NCI-H2081 (cell line): ENCODE results near the gene HILPDA.
"Not testable (repeated sequence)": the region's sequence is repeated elsewhere in the genome, so short reads cannot be mapped to it uniquely, and the experiment has no call there.

Source experiments
- DNase-seq, 2 experiments: peaks; one replicate each; lab custom pipeline; 2025; lab: John Stamatoyannopoulos, UW

HILPDA gene

GRCh38 chr7:128463345-128463744 lies 7.7 kb downstream of the HILPDA start:
- not testable (repeated sequence) for DNase-seq

- DNase-seq = not testable (repeated sequence)
Measured at GRCh38 chr7:128463933-128464332, 8.3 kb downstream of the HILPDA start.

DNA sequence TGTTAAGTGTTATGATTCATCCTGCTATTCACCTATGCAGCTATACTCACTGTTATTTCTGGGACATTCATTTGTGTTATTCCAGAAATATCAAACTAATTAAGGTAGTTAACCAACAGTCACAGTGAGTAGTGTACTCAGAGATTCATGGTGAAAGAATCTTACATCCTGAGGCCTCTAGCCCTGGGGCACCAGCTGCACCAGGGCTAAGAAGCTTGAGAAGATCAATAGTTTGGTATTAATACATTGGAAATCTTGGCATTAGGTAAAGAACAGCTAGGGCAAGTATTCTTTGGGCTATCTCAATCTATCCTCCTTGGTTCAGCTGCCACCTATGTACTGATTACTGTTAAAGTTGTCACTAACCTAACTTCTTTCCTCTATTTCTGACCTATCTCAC lies 11.2 kb downstream of the HILPDA start:
- not testable (repeated sequence) for DNase-seq

DNA sequence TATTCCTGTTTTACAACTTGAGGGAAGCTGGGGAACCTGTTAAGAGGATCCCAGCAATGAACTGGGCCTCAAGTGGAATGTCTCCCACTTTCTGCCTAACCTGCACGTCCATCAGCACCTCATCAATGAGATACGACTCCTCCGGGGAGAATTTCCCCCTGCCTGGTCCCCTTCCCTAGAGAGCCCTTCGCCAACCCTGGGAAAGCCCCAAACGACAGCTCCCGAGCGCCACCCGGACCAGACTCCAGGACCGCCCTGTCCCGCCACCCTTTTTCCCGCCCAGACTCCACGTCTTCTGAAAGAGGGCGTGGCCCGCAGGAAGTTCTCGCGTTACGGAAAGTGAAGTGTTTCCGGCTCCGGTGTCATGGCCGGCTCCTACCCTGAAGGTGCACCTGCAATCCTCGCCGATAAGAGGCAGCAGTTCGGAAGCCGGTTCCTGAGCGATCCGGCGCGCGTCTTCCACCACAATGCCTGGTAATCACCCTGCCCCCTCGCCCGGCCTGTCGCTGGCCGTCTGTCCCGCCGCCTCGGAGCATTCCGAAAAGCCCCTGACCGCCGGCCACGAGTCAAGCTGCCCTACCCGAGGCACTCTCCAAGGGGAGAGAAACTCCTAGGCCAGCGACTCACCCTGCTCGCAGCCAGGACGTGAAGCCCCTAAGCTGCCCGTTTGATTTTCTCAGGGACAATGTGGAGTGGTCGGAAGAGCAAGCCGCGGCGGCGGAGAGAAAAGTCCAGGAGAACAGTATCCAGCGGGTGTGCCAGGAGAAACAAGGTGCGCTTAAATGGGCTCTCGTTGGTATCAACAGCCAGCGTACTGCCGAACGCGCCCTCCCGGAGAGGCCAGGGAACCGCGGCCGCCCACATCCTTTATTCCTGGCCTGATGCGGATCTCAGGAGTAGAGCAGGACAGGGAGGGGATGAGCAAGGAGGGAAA lies 21.0 kb downstream of the HILPDA start, which contains the start of gene METTL2B:
Gene METTL2B, plus strand, starts transcription at position 347 of the 934 bp plus-strand sequence. Its CDS starts 18 bp downstream, at position 365.
- DNase-seq = peak; percentile 96 to 98

DNA sequence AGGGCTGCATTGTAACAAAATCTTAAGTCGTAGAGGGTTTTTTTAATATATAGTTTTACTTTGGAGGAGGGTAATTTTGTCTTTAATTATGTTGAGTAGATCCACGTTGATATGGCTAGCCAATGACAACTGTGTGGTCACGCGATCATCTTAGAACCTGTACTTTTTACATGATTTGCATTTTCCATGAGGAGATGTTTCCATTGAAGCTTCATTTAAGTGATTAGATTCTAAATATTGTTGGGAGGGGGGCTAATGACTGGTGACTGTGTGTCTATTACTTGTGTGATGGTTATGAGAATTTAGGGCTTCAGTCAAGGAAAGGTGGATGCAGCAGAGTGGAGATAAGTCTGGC lies 21.6 kb downstream of the HILPDA start:
- DNase-seq = not testable (repeated sequence)

GRCh38 chr7:128479082-128479481 lies 23.4 kb downstream of the HILPDA start:
- not testable (repeated sequence) for DNase-seq

DNA sequence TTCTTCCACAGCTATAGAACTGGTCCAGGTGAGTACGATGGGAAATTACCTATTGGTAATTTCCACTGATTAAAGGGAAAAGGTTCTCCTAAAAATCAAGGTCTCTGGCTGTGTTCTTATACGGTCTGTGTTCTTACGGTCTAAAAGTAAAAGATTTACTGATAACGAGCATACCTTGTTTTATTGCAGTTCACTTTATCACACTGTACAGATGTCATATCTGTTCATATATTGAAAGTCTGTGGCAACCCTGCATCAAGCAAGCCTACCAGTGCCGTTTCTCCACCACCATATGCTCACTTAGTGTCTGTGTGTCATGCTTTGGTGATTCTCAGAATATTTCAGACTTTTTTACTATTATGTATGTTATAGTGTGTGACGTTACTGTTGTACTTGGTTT lies 32.5 kb downstream of the HILPDA start:
- not testable (repeated sequence) for DNase-seq

DNA sequence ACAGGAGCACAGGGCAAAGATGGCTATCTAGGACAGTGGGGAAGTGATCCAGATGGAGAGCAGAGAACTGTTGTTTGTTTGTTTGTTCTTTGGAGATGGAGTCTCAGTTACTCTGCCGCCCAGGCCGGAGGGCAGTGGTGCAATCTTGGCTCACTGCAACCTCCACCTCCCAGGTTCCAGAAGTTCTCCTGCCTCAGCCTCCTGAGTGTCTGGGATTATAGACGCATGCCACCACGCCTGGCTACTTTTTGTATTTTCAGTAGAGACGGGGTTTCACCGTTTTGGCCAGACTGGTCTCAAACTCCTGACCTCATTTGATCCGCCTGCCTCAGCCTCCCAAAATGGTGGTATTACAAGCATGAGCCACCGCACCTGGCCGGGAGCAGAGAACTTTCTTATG lies 41.7 kb downstream of the HILPDA start:
- no peak for DNase-seq

- DNase-seq = not testable (repeated sequence)
Measured at GRCh38 chr7:128505416-128505815, 49.7 kb downstream of the HILPDA start.

DNA sequence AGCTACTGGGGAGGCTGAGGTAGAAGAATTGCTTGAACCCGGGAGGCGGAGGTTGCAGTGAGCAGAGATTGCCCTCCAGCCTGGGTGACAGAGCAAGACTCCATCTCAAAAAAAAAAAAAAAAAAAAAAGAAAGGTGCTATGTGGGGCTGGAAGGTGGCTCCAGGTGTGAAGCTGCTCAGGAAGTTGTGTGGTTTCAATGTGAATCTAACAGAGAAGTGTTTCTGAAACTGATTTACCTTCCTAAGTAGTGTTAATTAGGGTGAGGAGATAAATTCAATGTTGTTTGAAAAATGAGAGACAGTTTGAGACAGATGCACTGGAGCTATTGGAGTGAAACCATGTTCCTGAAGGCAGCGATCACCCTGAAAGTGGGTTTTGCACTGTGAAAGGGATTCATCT lies 51.1 kb downstream of the HILPDA start:
- DNase-seq = not testable (repeated sequence)

DNA sequence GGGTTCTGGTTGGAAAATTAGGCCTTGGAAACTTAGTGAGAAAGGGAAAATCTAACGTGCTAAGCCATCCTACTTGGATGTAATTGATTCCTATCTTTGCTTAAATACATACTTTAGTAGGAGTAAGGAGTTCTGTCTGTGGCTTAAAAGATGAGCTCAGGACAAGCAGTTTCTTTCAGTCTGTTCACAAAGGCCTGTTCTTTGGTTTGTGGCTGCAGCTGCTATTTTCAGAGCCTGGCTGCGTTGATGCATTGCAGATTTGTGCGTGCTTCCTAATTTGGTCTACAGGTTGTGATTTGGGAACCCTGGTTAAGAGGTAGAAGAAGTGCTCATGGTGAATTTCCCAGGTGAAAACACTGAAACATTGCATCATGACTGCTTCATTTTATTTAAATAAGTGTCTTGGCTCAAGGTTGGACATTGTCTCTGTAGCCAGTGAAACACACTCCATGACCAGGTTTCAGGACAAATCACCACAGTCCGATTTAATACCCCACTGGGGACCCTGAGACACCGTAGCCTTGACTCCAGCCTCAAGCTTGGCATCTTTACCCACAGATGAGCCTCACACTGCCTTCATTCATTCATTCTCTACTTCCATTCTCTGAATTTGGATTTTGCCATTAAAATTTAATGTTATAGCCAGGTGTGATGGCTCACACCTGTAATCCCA lies 51.8 kb downstream of the HILPDA start:
- not testable (repeated sequence) for DNase-seq
